Neuron (in vitro differentiated cells): ENCODE measurements around the gene TDRD15.
"Not testable (repeated sequence)": the region's sequence is repeated elsewhere in the genome, so short reads cannot be mapped to it uniquely, and the experiment has no call there.

Experiments
- H2AFZ ChIP-seq: one replicate; pipeline ENCODE4 v1.6.1; 2013; ENCODE audit warnings: low read depth, mild to moderate bottlenecking, inconsistent platforms, low read length, moderate library complexity
- H3K27me3 ChIP-seq: one replicate; pipeline ENCODE4 v1.6.1; 2013; ENCODE audit warnings: low read length; ENCODE audit not compliant: insufficient read depth
- H3K36me3 ChIP-seq: one replicate; pipeline ENCODE4 v1.6.1; 2013; ENCODE audit warnings: low read length; ENCODE audit not compliant: insufficient read depth
- H3K4me1 ChIP-seq: one replicate; pipeline ENCODE4 v1.6.1; 2013; ENCODE audit warnings: low read length; ENCODE audit not compliant: insufficient read depth
- H3K4me3 ChIP-seq: 2 replicates; pipeline ENCODE4 v1.5.1; 2013; ENCODE audit warnings: mild to moderate bottlenecking, low read length, moderate library complexity
- H3K9me3 ChIP-seq: one replicate; pipeline ENCODE4 v1.6.1; 2013; ENCODE audit warnings: low read length

Gene TDRD15

GRCh38 chr2:21123473-21124393 lies at the start of gene TDRD15:
Gene TDRD15, plus strand, starts transcription at chr2:21123968. Its CDS starts 13,500 bp downstream, at chr2:21137468.
- no peak within 1 kb of the TSS for H3K4me3 ChIP-seq
- no peaks in the 10 kb centered on the region for H3K4me1 ChIP-seq
- no peaks in the 10 kb centered on the region for H3K9me3 ChIP-seq
- H3K36me3 ChIP-seq, result no peaks in the 10 kb centered on the region
- H3K27me3 ChIP-seq, result no peaks in the 10 kb centered on the region
- H2AFZ ChIP-seq, result no peak within 1 kb of the TSS

- Histone ChIP-seq H3K27me3 (no peaks in the 10 kb centered on the region), H3K9me3 (no peaks in the 10 kb centered on the region), H3K36me3 (no peaks in the 10 kb centered on the region), H3K4me3 (no peak overlapping the region), H2AFZ (no peak overlapping the region), H3K4me1 (no peaks in the 10 kb centered on the region)
Measured at GRCh38 chr2:21078296-21078695, 45.5 kb upstream of the TDRD15 start.

- Histone ChIP-seq H3K27me3 (no peaks in the 10 kb centered on the region), H3K36me3 (no peaks in the 10 kb centered on the region), H2AFZ (no peak overlapping the region), H3K4me3 (no peak overlapping the region), H3K9me3 (no peaks in the 10 kb centered on the region), H3K4me1 (no peaks in the 10 kb centered on the region)
Measured at GRCh38 chr2:21083482-21083881, 40.3 kb upstream of the TDRD15 start.

DNA sequence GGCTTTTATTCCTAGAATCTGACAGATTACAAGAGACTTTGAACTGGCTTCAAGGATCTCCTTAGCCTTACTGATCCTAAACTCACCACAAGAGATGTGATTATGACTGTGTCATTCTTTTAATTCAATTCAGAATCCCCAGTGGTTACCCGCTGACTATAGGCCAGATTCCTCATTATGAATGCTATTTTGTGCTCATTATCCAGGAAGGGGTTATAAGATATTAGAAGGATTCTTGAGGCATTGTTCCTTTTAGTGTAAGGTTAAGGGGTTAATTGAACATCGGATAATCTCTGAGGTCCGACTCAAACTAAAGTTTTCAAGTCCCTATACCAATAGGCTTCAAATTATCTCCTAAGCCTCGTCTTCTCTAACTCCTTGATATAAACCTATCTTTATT lies 39.4 kb upstream of the TDRD15 start:
- no peaks in the 10 kb centered on the region for H3K9me3 ChIP-seq
- no peak overlapping the region for H2AFZ ChIP-seq
- no peaks in the 10 kb centered on the region for H3K4me1 ChIP-seq
- no peaks in the 10 kb centered on the region for H3K27me3 ChIP-seq
- no peaks in the 10 kb centered on the region for H3K36me3 ChIP-seq
- no peak overlapping the region for H3K4me3 ChIP-seq

GRCh38 chr2:21092308-21092869 lies 31.4 kb upstream of the TDRD15 start:
- H3K4me3 ChIP-seq, result no peak overlapping the region
- no peak overlapping the region for H2AFZ ChIP-seq
- no peaks in the 10 kb centered on the region for H3K36me3 ChIP-seq

DNA sequence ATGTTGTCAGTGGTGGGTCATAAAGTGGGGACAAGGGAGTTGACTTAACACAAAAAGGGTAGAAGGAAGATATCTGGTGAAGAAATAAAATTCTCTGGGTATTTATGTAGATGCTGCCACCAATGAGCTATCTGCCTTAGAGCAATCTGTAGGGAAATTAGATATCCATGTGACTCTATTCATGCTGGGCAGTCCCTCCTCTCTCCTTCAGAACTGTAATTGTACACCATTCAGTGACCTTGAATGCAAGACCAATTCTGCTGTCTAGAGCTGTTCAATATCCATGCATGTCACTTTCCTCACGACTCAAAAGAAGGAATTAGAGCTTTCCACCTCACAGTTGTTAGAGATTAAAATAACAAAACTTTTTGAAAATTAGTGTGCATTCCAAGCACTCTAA lies 28.6 kb upstream of the TDRD15 start:
- Histone ChIP-seq H3K4me3 (no peak overlapping the region), H3K4me1 (no peaks in the 10 kb centered on the region), H3K9me3 (no peaks in the 10 kb centered on the region)

More at GRCh38 chr2:21092308-21092869, 31.4 kb upstream of the TDRD15 start:
- H3K4me1 ChIP-seq, result no peaks in the 10 kb centered on the region
- H3K9me3 ChIP-seq, result no peaks in the 10 kb centered on the region
- no peaks in the 10 kb centered on the region for H3K27me3 ChIP-seq

GRCh38 chr2:21095714-21096113 lies 28.1 kb upstream of the TDRD15 start:
- Histone ChIP-seq H2AFZ (no peak overlapping the region), H3K4me3 (no peak overlapping the region), H3K36me3 (no peaks in the 10 kb centered on the region), H3K27me3 (no peaks in the 10 kb centered on the region), H3K4me1 (no peaks in the 10 kb centered on the region), H3K9me3 (no peaks in the 10 kb centered on the region)

More for the DNA sequence above, 28.6 kb upstream of the TDRD15 start:
- Histone ChIP-seq H3K27me3 (no peaks in the 10 kb centered on the region), H3K36me3 (no peaks in the 10 kb centered on the region), H2AFZ (no peak overlapping the region)

DNA sequence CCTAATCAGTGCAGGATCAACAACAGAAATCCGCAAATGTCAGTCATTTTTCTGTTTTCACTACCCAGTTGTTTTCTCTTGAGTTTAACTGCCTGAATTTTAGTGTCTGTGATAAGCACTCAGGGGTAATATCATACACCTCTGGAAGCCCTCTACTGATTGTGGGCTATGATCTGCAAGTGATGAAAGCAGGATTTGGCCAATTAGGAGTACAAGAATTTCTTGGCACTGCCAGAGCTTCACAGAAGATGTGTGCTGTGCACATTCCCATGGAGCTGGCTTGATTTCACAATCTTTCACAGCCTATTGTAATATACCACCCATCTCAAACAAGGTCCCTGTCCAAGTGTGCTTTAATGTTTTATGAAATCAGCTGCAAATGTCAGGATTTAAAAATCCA lies 27.3 kb upstream of the TDRD15 start:
- Histone ChIP-seq H3K4me1 (no peaks in the 10 kb centered on the region), H3K27me3 (no peaks in the 10 kb centered on the region), H2AFZ (no peak overlapping the region), H3K36me3 (no peaks in the 10 kb centered on the region), H3K9me3 (no peaks in the 10 kb centered on the region), H3K4me3 (no peak overlapping the region)

- H3K27me3 ChIP-seq, result no peaks in the 10 kb centered on the region
- no peaks in the 10 kb centered on the region for H3K4me1 ChIP-seq
- no peak overlapping the region for H3K4me3 ChIP-seq
- no peak overlapping the region for H2AFZ ChIP-seq
- H3K36me3 ChIP-seq, result no peaks in the 10 kb centered on the region
- H3K9me3 ChIP-seq, result no peaks in the 10 kb centered on the region
Measured at GRCh38 chr2:21097331-21097730, 26.4 kb upstream of the TDRD15 start.

- Histone ChIP-seq H3K36me3 (no peaks in the 10 kb centered on the region), H3K4me3 (no peak overlapping the region), H3K4me1 (no peaks in the 10 kb centered on the region), H3K27me3 (no peaks in the 10 kb centered on the region), H2AFZ (no peak overlapping the region), H3K9me3 (no peaks in the 10 kb centered on the region)
Measured at GRCh38 chr2:21098294-21098693, 25.5 kb upstream of the TDRD15 start.

- no peaks in the 10 kb centered on the region for H3K4me1 ChIP-seq
- no peak overlapping the region for H2AFZ ChIP-seq
- no peaks in the 10 kb centered on the region for H3K36me3 ChIP-seq
- no peaks in the 10 kb centered on the region for H3K9me3 ChIP-seq
- no peaks in the 10 kb centered on the region for H3K27me3 ChIP-seq
- no peak overlapping the region for H3K4me3 ChIP-seq
Measured at GRCh38 chr2:21099281-21099907, 24.4 kb upstream of the TDRD15 start.

- H3K27me3 ChIP-seq, H3K36me3 ChIP-seq, H2AFZ ChIP-seq, H3K4me1 ChIP-seq, H3K4me3 ChIP-seq, H3K9me3 ChIP-seq: not testable (repeated sequence)
Measured at GRCh38 chr2:21101514-21102155, 22.1 kb upstream of the TDRD15 start.

GRCh38 chr2:21102356-21102755 lies 21.4 kb upstream of the TDRD15 start:
- Histone ChIP-seq H3K9me3 (no peaks in the 10 kb centered on the region), H2AFZ (no peak overlapping the region), H3K27me3 (no peaks in the 10 kb centered on the region), H3K4me3 (no peak overlapping the region), H3K36me3 (no peaks in the 10 kb centered on the region), H3K4me1 (no peaks in the 10 kb centered on the region)
